Measurements from ENCODE around the gene ZBTB47.

DNA sequence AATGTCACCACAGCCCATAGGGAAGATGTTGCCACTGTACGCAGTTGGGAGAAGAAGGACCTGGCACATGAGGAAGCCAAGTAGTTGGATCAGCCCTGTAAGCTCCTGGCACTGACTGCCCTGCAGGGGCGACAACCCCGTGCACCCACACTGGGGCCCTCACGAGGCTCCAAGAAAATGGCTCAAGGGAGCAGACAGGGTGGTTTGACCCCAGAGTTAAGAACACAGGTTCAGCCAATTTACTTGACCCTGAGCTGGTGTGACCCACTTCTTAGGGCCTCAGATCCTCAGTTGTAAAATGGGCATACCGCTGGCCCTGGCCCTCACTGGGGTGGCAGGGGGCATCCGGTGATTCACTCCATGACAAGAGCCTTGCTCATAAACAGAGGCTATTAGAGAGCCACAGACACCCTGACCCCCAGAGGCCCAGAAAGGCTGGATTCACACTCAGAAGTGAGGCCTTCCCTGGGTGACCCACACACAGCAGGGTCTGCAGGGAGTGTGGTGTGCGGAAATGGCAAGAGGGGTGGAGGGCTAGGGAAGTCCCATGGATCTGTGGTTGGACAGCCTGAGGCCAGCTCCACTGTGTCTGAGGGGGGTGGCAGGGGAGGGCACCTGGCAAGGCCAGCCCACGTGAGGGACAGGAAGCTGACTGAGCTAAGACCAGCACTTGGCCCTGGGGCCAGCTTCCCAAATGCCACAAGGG is 50.8 kb downstream of the ZBTB47 start:
- TF ChIP-seq, protein P1, sequence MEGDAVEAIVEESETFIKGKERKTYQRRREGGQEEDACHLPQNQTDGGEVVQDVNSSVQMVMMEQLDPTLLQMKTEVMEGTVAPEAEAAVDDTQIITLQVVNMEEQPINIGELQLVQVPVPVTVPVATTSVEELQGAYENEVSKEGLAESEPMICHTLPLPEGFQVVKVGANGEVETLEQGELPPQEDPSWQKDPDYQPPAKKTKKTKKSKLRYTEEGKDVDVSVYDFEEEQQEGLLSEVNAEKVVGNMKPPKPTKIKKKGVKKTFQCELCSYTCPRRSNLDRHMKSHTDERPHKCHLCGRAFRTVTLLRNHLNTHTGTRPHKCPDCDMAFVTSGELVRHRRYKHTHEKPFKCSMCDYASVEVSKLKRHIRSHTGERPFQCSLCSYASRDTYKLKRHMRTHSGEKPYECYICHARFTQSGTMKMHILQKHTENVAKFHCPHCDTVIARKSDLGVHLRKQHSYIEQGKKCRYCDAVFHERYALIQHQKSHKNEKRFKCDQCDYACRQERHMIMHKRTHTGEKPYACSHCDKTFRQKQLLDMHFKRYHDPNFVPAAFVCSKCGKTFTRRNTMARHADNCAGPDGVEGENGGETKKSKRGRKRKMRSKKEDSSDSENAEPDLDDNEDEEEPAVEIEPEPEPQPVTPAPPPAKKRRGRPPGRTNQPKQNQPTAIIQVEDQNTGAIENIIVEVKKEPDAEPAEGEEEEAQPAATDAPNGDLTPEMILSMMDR (conservative IDR thresholded peaks at IDR 0.05 in 1 of 2, IDR thresholded peaks at IDR 0.05 in 1 of 2; ENCODE audit: low read depth in 1 of 2, low read length in 2 of 2), result no peak
- no peak for TF ChIP-seq EZH2 (IDR thresholded peaks at IDR 0.05; ENCODE audit: low read length, missing control alignments)

All from fibroblast of lung (primary cell).